ENCODE data around the gene PRKRA.

PRKRA gene

DNA sequence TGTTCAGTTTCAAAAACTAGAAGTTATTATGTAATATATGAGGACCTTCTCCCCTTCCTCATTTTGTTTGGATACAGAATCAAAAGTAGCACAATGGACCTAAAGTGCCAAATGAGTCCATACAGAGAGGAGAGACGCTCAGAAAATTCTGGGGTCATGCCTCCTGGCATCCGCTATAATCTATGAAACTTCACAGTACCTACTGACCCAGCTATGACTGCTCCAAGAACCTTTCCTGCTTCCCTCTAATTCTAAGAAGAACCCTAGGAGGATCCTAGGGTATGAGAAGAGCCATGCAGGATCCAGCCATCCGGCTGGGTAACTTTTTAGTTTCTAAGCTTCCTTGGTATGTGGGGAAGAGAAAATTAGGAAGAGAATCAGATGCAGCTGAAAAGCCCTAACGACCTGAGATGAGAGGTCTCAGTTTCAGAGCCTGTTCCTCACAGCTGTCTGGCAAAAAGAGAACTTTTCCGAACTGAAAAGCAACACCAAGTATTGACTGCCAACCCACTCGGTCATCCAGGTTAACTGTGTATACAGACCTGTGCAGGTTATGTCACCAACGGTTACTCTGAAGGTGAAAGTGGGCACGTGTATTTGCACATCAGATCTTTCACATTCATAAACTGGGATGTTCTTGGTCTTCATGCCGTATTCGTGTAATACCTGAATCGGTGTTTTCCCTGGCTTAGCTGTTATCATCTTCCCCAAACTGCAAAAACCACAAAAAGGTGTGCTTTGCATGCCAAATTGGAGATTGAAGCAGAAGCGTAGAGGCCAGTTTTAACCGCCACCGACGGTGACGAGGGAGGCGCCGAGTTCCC is 1.1 kb downstream of the PRKRA start:
- H4K20me1 ChIP-seq (ENCODE audit: insufficient read depth, low read length, poor library complexity, severe bottlenecking) = peaks cover 27% of the 10 kb centered on the region
- H3K36me3 ChIP-seq (ENCODE audit: insufficient read depth, low read length) = peaks cover 14% of the 10 kb centered on the region
- H3K4me2 ChIP-seq (ENCODE audit: low read depth, low read length, poor library complexity, severe bottlenecking) = peak overlapping the region; percentile 85
- H3K4me1 ChIP-seq (ENCODE audit: insufficient read depth, low read length, poor library complexity, severe bottlenecking) = peaks cover 30% of the 10 kb centered on the region
- peak overlapping the region; percentile 75 for H3K4me3 ChIP-seq (ENCODE audit: low read length, poor library complexity, severe bottlenecking)
- no peaks in the 10 kb centered on the region for H3K9me3 ChIP-seq (ENCODE audit: insufficient read depth, low read depth, low read length)
- TF ChIP-seq EZH2phosphoT487 (IDR thresholded peaks at IDR 0.05; ENCODE audit: borderline replicate concordance) = no peak
- TF ChIP-seq, protein P1, sequence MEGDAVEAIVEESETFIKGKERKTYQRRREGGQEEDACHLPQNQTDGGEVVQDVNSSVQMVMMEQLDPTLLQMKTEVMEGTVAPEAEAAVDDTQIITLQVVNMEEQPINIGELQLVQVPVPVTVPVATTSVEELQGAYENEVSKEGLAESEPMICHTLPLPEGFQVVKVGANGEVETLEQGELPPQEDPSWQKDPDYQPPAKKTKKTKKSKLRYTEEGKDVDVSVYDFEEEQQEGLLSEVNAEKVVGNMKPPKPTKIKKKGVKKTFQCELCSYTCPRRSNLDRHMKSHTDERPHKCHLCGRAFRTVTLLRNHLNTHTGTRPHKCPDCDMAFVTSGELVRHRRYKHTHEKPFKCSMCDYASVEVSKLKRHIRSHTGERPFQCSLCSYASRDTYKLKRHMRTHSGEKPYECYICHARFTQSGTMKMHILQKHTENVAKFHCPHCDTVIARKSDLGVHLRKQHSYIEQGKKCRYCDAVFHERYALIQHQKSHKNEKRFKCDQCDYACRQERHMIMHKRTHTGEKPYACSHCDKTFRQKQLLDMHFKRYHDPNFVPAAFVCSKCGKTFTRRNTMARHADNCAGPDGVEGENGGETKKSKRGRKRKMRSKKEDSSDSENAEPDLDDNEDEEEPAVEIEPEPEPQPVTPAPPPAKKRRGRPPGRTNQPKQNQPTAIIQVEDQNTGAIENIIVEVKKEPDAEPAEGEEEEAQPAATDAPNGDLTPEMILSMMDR (conservative IDR thresholded peaks at IDR 0.05; ENCODE audit: low read length) = no peak
- H3K27me3 ChIP-seq (ENCODE audit: insufficient read depth, low read length, poor library complexity, severe bottlenecking) = no peaks in the 10 kb centered on the region
- H3K9ac ChIP-seq (ENCODE audit: low read depth, low read length, poor library complexity, severe bottlenecking) = peak overlapping the region; percentile 100
- peak overlapping the region; percentile 40; the same call in 1 of the 2 replicates for H2AFZ ChIP-seq (ENCODE audit: low read length)
- H3K9me2 ChIP-seq (replicated peaks; ENCODE audit: low read depth, low read length) = no peaks in the 10 kb centered on the region
- no peaks in the 10 kb centered on the region for H3F3A ChIP-seq (ENCODE audit: low read depth)
- H3K79me2 ChIP-seq (ENCODE audit: insufficient read depth, low read length) = peaks cover 50% of the 10 kb centered on the region

GRCh38 chr2:178448968-178449661 is 1.9 kb downstream of the PRKRA start:
- Histone ChIP-seq H3K4me3 (ENCODE audit: low read length, poor library complexity, severe bottlenecking) (peak overlapping the region; percentile 75), H3K36me3 (ENCODE audit: insufficient read depth, low read length) (peaks cover 15% of the 10 kb centered on the region), H3F3A (ENCODE audit: low read depth) (no peaks in the 10 kb centered on the region), H3K4me2 (ENCODE audit: low read depth, low read length, poor library complexity, severe bottlenecking) (peak overlapping the region; percentile 85), H3K9ac (ENCODE audit: low read depth, low read length, poor library complexity, severe bottlenecking) (peak overlapping the region; percentile 100), H3K9me3 (ENCODE audit: insufficient read depth, low read depth, low read length) (no peaks in the 10 kb centered on the region), H3K4me1 (ENCODE audit: insufficient read depth, low read length, poor library complexity, severe bottlenecking) (peaks cover 30% of the 10 kb centered on the region), H3K27me3 (ENCODE audit: insufficient read depth, low read length, poor library complexity, severe bottlenecking) (no peaks in the 10 kb centered on the region), H3K79me2 (ENCODE audit: insufficient read depth, low read length) (peaks cover 50% of the 10 kb centered on the region), H2AFZ (ENCODE audit: low read length) (no peak overlapping the region), H3K9me2 (replicated peaks; ENCODE audit: low read depth, low read length) (no peaks in the 10 kb centered on the region), H4K20me1 (ENCODE audit: insufficient read depth, low read length, poor library complexity, severe bottlenecking) (peaks cover 27% of the 10 kb centered on the region)
- TF ChIP-seq, protein P1 (conservative IDR thresholded peaks at IDR 0.05; ENCODE audit: low read length) = no peak
- no peak for TF ChIP-seq EZH2phosphoT487 (IDR thresholded peaks at IDR 0.05; ENCODE audit: borderline replicate concordance)

- Histone ChIP-seq H3F3A (ENCODE audit: low read depth) (no peaks in the 10 kb centered on the region), H3K9ac (ENCODE audit: low read depth, low read length, poor library complexity, severe bottlenecking) (no peak overlapping the region), H3K4me2 (ENCODE audit: low read depth, low read length, poor library complexity, severe bottlenecking) (no peak overlapping the region), H3K9me3 (ENCODE audit: insufficient read depth, low read depth, low read length) (no peaks in the 10 kb centered on the region), H3K79me2 (ENCODE audit: insufficient read depth, low read length) (0 out of 2 replicates have a peak, but pooled peaks cover 4% of the 10 kb centered on the region), H3K36me3 (ENCODE audit: insufficient read depth, low read length) (peaks cover 71% of the 10 kb centered on the region), H3K4me1 (ENCODE audit: insufficient read depth, low read length, poor library complexity, severe bottlenecking) (no peaks in the 10 kb centered on the region), H3K9me2 (replicated peaks; ENCODE audit: low read depth, low read length) (no peaks in the 10 kb centered on the region), H3K27me3 (ENCODE audit: insufficient read depth, low read length, poor library complexity, severe bottlenecking) (no peaks in the 10 kb centered on the region), H4K20me1 (ENCODE audit: insufficient read depth, low read length, poor library complexity, severe bottlenecking) (no peaks in the 10 kb centered on the region), H2AFZ (ENCODE audit: low read length) (no peak overlapping the region), H3K4me3 (ENCODE audit: low read length, poor library complexity, severe bottlenecking) (no peak overlapping the region)
- TF ChIP-seq, protein P1 (conservative IDR thresholded peaks at IDR 0.05; ENCODE audit: low read length) = no peak
- TF ChIP-seq EZH2phosphoT487 (IDR thresholded peaks at IDR 0.05; ENCODE audit: borderline replicate concordance) = no peak
These were observed 9.5 kb downstream of the PRKRA start for GRCh38 chr2:178441426-178441825.
